GM12891 (cell line): ENCODE measurements around the gene RRP8.

Experiments
- PAX5 ChIP-seq: IDR thresholded peaks from 2 replicates; pipeline ENCODE4 v1.6.1; 2011; ENCODE audit warnings: low read length, moderate library complexity, mild to moderate bottlenecking; ENCODE audit not compliant: insufficient read depth, severe bottlenecking
- POLR2A ChIP-seq: IDR thresholded peaks from 2 replicates; pipeline ENCODE4 v1.6.1; 2011; ENCODE audit warnings: low read depth, low read length, control low read depth
- POLR2AphosphoS5 ChIP-seq: IDR thresholded peaks from 2 replicates; pipeline ENCODE4 v1.6.1; 2011; ENCODE audit warnings: low read depth, low read length, control low read depth
- TAF1 ChIP-seq: IDR thresholded peaks from 2 replicates; pipeline ENCODE4 v1.6.1; 2011; ENCODE audit warnings: low read depth, low read length, control low read depth

DNA sequence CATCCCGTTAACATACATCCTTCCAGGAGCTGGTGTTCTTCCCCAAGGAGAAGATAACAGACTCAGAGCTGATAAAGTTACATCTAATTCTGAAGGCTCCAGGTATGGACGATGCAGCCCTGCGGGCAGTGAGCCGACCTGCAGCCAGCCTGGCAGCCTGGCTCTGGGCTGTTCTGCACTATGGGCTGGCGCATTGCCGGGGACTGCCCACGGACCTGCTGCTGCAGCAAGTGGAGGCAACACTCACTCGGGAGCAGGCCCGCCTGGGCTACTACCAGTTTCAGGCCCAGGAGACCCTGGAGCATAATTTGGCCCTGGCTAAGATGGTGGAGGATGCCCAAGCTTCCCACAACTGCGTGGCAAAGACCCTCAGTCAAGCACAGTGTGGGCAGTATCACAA, 39.7 kb downstream of the RRP8 start:
- no peak for TF ChIP-seq POLR2AphosphoS5
- no peak for TF ChIP-seq POLR2A
- no peak for TF ChIP-seq TAF1
- TF ChIP-seq PAX5: no peak
